HG03558 (cell line): ENCODE data around the gene KCNN2.
"Not testable (repeated sequence)": the region's sequence is repeated elsewhere in the genome, so short reads cannot be mapped to it uniquely, and the experiment has no call there.

Source experiments
- ATAC-seq: cut with Tn5 transposase; IDR thresholded peaks from one replicate; pipeline ENCODE4 v1.9.1; 2021; ENCODE audit warnings: moderate number of reproducible peaks; ENCODE audit not compliant: unreplicated experiment; ENCODE audit errors: extremely low read depth

The KCNN2 gene

DNA sequence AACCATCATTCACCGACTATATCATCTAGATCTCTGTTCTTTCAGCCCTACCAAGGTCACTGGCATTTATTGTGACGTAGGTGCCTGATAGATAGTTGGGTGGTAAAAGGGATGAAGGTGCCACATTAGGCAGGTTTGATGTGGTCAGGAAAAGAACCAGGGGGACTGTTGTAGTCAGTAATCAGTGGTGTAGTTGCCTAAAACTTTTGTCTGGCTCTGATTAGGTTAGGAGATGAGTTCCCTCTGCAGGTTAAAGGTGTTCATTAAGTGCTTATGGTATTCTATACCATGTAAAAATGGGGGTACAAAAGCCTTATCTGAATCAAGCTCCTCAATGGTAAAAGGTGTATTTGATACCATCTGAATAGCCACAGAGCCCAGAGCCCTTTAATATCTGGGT lies 55.6 kb downstream of the KCNN2 start:
- no peak for ATAC-seq

DNA sequence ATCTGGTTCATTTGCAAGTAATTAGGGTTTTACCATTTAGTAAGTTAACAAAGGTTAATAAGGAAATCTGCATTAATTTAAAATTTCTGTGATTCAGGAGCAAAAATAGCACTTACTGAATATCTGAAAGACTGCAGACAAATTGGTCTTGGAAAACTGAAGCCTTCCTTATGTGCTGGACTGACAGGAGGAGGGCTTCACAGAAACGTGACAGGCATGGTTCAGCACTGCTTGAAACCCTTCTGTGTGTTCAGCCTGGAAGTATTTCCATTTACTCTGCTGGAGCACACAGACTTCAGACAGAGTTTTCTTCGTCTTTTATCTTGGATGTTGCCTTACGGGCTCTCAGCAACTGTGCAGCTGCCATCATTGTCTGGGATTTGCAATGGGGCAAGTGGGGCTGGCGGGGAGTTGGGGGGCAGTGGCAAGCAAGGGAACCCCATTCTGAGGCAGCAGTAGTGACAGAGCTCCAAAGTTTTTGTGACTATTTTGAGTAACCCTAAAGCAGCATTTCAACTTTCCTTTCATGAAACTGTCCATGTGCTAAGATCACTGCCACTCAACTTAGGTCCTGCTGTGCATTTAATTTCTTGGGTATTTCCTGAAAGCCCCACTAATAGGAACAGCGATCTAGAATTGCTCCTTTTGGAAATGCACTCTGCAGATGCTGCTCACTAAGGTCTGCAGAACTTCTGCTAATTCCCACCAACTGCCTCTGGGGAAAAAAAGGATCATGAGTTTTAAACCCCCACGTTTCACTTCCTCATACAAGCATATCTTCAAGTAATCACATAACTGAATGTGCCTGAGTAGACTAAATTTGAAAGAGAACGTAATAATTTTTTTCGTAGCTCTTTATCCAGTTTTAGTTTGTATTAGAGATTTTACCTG lies 56.6 kb downstream of the KCNN2 start:
- peak; percentile 93 for ATAC-seq

DNA sequence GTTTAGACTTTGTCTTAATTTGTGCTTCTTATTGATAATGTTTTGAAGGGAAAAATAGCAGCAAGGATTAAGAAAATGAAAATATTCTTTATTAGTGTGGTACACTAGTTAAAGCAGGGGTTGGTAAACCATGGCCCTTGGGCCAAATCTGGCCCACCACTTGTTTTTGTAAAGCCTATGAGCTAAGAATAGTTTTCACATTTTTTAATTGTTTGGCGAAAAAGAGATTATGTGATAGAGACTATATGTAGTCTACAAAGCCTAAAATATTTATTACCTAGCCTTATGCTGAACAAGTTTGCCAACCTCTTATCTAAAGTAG lies 57.2 kb downstream of the KCNN2 start:
- ATAC-seq, result peak; percentile 13

DNA sequence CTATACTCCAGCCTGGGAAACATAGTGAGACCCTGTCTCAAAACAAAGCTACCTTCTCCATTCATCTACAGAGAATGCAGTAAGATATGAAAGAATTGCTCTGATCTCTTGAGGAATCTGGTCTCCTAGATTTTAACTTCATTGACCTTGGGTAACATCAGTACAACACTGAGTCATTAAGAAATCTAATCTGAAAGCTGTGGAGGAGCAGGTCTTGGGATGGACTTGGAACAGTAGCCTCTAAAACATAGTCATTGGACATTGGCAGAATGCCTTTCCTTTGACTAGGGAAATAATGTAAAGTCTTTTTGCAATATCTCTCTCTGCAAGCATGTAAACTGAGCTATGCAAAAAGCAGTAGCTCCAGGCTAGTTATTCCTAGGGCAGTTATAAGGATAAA lies 58.1 kb downstream of the KCNN2 start:
- no peak for ATAC-seq

DNA sequence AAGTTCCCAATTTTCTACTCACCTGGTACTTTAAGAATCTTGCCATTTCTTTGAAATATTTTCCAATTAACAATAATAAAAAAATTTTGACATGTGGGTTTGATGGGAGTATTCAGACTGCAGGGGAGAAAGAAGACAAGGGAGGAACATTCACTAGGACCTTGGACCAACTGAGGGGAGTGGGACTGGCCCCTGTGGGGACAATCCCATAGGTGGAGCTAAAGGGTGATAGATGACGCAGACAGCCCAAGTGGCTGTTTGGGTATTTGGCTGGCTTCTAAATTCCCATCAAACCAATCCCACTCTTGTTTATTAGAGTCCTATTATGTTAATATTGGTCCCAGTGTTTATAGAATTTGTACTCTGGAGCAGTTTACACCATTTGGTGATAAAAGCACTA lies 65.3 kb downstream of the KCNN2 start:
- no peak for ATAC-seq

DNA sequence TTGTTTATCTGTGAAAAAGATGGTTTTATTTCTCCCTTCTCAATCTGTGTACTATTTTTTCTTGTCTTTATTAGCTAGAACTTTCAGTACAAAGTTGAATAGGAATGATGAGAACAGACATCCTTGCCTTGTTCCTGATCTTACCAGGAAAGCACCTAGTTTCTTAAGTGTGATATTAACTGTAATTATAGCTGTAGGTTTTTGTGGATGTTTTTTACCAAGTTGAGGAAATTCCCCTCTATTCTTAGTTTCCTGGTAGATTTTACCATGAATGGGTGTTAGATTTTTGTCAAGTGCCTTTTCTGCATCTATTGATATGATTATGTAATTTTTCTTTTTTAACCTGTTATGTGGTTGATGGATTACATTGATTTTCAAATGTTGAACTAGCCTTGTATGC lies 68.7 kb downstream of the KCNN2 start:
- no peak for ATAC-seq

DNA sequence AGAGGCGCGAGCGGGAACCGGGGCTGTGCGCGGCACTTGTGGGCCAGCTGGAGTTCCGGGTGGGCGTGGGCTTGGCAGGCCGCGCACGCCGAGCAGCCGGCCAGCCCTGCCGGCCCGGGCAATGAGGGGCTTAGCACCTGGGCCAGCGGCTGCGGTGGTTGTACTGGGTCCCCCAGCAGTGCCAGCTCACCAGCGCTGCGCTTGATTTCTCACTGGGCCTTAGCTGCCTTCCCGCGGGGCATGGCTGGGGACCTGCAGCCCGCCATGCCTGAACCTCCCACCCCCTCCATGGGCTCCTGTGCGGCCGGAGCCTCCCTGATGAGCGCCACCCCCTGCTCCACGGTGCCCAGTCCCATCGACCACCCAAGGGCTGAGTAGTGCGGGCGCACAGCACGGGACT lies 70.8 kb downstream of the KCNN2 start:
- not testable (repeated sequence) for ATAC-seq

DNA sequence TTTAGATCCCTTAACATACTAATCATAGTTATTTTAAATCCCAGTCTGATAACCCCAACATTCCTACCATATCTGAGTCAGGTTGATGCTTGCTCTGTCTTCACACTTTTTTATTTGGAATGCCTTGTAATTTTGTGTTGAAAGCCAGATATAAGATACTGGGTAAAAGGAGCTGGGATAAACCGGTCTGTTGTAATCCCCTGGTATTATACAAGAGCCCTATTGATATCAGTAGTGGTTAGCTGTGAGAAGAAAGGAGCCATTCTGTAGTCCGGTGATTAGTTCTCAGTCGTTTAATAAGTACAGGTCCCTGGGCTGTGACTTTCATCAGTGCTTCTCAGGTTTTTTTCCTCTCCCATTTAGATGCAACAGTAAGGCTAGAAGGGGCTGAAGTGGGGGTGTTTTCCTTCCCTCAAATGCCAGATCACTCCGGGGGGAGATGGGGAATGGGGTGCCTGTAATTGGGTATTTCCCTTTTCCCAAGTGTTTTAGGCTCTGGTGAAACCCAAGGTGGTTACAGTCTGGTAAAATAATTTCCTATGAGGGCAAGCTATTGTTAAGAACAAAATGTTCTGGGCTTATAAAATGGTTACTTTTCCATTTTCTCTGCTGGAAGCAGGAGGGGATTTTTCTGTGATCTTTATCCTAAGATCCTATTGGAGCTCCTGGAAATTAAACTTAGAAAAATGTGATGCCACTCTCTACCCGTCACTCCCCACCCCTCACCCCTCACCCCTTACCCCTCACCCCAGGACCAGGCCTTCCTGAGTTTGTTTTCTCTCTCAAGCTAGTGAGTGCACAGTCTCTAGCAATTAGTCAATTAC lies 72.7 kb downstream of the KCNN2 start:
- ATAC-seq, result no peak

DNA sequence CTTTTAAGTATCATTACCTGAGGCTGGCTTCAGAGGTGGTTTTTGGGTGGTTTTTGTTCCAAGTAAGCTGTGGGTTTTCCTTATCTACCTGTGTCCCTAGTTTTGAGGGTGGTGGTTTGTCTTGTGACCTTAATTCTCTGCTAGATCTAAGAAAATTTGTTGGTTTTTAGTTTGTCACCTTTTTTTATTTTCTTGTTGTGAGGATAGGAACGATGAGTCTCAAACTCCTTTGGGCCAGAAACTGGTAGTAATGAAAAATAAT lies 73.3 kb downstream of the KCNN2 start:
- no peak for ATAC-seq

DNA sequence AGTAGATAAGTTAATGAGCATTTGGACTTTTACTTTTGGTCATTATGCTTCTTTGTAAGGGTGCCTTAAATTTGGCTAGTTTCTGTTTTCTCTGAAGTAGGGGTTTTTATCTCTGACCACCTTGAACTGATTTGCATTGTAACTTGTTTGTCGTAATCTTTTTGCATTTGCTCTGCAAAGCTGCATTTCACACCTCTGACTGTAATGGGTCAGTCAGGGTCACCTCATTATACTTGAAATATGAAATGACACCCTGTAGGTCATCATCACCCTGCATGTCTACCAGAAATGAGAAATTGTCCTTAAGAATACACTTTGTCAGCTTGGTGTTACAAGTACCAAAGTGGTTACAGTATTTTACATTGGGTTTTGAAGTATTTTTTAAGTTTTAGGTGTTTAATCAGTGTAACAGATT lies 74.0 kb downstream of the KCNN2 start:
- ATAC-seq, result no peak

DNA sequence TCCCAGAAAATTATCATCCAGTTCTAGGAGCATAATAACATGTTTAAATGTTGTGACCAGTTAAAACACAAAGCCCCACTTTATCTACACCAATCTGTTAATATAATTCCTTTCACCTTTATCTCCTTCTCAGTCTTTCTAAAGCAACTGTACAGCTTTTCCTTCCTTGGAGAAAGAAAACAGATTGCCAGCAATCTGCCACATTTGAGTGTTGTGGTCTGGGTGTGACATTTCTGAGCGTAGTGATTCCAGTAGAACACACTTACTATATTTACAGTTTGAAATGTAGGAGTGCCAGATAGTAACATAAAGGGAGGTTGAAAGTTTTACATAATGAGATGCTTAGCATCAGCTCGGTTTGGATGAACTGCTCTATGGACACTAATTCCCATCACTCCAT lies 76.1 kb downstream of the KCNN2 start:
- ATAC-seq, result no peak

DNA sequence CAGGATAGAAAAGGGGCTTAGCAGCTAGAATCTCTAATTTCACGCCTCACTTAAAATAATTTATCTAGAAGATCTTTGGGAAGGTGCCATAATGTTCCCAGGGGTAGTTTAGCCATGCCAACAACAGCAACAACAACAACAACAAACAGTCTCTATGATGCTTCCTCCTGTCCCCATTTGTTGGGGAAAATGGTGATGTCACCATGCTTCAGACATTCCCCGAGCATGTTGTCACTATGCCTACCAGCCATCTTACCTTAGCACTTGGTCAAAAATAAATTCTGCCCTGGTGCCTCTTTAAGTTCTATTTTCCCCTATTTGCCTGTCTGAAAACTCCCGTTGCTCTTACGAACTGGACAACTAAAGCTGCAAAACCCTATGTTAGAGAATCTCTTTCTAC lies 76.6 kb downstream of the KCNN2 start:
- ATAC-seq, result no peak

DNA sequence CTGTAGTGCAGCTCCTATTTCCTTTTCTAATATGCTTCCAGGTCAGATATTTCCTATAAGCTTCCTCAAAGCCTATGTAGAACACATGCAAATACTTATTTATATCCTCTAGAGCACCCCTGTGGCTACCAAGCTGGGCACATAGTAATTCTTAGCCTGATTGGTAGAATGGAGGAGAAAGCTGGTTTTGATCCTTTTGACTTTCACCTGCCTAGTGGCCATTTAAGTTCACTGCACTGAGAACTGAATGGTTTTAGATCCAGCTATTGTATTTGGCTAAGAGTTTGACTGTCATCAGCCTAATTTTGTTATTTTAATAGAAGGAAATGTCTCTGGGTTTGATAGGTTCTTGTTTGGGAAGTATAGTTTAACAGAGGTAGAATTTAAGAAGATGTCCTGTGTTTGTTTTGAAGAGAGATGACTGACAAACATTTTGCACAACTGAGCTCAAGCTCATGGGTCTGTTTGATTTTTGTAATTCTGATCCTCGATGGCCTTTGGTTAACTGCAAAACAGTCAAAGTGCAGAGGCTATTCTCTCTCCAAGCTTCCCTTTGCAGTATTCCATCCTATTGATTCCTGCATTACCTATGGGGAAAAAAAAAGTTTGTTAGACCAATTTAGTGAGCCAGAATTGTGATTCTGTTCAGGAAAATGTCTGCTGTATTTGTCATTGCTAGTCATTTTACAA lies 85.4 kb downstream of the KCNN2 start:
- ATAC-seq, result no peak

DNA sequence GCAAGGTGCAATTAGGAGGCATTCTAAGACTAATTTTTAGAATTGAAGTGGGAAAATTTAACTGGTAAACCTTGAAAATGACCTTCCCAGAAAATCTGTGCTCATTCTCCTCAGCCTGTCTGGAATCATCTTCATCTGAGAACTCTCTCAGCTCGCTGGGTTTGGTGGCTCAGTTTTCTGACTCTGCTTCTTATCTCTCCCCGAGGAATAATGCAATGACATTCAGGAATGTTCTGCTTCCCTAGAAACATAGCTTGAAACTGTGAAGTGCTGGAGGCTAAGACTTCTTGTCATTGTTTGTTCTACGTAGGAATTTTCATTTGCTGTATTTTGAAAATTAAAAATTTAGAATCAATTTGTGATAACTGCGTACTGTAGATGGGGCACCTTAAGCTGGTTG lies 86.6 kb downstream of the KCNN2 start:
- no peak for ATAC-seq

DNA sequence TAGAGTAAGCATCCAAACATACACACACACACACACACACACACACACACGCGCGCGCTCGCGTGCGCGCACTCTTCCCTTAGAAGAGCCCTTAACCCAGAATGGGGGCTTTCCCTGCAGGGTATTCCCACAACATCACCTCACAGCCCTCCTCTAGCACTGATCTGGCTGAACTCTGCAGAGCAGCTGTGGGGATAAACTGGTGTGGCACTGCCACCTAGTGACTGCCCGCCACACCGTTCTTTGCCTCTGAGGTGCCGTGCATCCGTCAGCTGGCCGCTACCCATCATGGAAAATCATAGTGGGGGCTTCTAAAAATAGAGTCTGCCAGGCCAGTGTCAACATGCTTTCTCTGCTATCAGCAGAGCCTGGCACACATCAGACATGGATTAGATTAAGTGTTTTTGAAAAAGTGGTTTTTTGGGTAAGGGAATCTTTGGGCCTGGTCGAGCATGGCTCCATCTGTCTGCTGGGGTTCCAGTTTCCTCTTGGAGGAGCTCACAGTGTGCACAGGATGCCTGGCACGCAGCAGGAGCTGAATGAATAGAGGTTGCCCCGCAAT lies 88.1 kb downstream of the KCNN2 start:
- ATAC-seq, result peak; percentile 97

DNA sequence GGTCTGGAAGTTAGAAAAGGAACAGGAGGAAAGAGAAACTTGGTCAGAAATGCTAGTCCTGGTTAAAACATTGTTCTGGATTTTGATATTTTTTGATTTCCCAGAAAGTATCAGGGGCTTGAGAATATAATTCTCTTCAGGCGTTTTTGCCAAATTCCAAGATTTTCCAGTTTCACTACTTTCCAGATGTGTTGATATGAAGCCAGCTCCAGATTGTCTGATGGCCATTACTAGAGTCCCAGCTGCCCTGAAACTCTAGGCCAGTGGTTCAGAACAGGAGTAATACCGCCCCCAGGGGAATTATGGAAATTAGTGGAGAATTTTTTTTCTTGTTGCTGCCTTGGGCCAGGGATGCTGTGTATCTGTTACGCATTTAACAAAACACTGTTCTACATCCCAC lies 88.6 kb downstream of the KCNN2 start:
- no peak for ATAC-seq

DNA sequence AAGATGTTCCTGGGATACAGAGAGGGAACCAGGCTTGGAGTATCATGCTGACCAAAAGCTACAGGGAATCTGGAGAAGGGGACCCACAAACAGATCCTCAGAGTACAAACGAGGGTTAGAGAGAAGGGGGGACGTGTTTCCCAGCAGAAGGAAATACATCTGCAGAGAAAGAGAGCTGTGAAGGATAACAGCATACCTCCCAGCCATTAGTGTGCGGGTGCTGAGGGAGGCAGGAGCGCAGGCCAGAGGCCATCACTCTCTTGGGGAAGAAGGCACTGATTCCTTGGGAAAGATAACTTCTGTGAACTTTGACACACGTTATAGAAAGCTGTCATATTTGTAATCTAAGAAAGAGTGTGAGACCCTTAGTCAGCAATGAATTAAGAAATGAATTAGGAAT lies 96.9 kb downstream of the KCNN2 start:
- ATAC-seq, result no peak

DNA sequence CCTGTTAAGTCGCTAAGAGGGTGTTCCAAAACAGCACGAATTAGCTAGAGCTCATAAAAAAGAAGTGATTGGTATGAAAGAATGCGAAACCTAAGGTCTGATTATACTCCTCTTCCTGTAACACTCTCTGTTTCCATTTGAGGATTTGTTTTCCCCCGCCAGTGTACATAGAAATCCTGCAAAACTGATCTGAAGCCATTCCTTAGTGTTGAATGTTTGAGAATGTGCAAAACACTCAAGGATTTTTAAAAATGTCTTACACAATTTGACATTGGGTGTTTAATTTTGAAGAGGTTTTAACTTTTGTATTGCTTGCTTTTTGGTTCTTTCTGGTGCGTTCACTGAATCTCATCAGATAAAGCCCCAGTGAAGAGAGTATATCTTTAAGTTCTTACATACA lies 105.3 kb downstream of the KCNN2 start:
- no peak for ATAC-seq

DNA sequence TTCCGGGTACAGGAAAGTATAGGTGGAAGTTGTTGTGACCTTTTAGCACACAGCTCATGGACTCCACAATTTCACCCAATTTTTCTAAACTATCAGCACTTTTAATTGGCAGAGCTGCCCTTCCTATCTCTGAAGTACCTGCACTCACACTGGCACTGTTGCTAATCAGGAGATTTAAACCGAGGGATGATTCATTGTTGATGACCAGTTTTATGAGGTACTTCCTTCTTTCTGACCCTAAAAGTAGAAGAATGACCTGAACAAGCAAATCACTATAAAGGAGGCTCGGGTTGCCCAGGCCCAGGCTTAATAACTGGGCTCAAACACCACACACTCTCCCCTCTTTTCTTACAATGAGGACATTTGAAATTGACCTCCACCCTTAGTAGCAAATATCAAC lies 105.9 kb downstream of the KCNN2 start:
- ATAC-seq, result no peak

DNA sequence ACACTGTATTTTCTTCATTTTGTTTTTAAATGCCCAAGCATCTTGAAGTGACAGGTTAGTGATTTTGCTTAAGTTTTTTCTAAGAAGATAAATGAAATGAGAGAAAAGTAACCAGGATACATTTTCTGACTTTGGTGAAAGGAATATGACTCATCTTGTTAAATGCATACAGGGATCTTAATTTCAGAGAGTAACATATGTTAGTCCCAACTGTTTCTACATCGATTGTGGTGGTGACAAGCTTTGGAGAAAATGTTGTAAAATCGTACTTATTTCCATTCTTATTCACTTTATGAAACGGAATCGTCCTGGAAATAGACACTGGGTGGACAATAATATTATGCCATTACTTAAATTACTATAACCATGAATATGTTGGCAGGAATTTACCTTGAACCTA lies 107.5 kb downstream of the KCNN2 start:
- ATAC-seq, result no peak

DNA sequence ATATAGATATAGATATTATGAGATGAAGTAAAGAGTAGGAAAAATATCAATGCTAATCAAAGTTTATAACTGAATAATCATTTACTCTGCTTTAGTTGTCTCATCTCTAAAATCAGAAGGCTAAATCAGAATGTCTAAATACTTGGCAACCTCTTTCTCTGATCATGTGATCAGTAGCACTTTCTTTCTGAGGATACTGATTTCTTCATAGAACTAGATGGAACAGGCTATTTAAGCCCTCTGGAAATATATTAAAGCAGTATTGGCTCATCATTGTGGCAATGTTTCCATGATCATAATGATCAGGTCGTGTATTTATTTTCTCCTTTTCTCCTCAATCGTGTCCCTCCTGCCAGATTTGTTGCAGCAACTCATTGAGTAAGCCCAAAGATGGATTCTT lies 109.7 kb downstream of the KCNN2 start:
- ATAC-seq, result no peak
